ENCODE data around the gene CFAP299. TPM values are rescaled to one million over a fixed set of nuclear protein-coding genes. Genes with fewer than 3 reads are reported as not detected.
A peak's percentile ranks its signal among the peaks of the same experiment; 100 is the strongest.
"Not testable (repeated sequence)": the region's sequence is repeated elsewhere in the genome, so short reads cannot be mapped to it uniquely, and the experiment has no call there.

Gene CFAP299
- total RNA-seq, 2 experiments from 2014 or later: not detected

DNA sequence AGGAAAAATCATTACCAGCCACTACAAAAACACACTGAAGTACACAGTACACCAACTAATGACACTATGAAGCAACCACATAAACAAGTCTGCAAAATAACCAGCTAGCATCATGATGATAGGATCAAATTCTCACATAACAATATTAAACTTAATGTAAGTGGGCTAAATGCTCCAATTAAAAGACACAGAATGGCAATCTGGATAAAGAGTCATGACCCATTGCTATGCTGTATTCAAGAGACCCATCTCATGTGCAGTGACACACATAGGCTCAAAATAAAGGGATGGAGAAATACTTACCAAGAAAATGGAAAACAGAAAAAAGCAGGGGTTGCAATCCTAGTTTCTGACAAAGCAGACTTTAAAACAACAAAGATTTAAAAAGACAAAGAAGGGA lies 7.2 kb downstream of the CFAP299 start:
- H3K9me3 Mint-ChIP-seq (ENCODE audit: low read depth); CTCF ChIA-PET; H3K36me3 Mint-ChIP-seq; H3K4me1 Mint-ChIP-seq; DNase-seq; ATAC-seq; H3K4me3 Mint-ChIP-seq; H3K27ac Mint-ChIP-seq: not testable (repeated sequence)
- peaks cover 14% of the 10 kb centered on the region for H3K27me3 Mint-ChIP-seq

DNA sequence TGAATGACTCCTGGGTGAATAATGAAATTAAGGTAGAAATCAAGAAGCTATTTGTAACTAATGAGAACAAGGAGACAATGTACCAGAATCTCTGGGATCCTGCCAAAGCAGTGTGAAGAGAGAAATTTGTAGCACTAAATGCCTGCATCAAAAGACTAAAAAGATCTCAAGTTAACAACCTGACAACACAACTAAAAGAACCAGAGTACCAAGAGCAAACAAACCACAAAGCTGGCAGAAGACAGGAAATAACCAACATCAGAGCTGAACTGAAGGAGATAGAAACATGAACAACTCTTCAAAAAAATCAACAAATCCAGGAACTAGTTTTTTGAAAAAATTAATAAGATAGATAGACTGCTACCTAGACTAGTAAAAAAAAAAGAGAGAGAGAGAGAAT lies 8.4 kb downstream of the CFAP299 start:
- H3K9me3 Mint-ChIP-seq (ENCODE audit: low read depth): peaks cover 10% of the 10 kb centered on the region
- H3K4me3 Mint-ChIP-seq: no peak overlapping the region
- H3K36me3 Mint-ChIP-seq: no peaks in the 10 kb centered on the region
- CTCF ChIA-PET: no interaction called here
- no peak overlapping the region for H3K27ac Mint-ChIP-seq
- DNase-seq (no peak), ATAC-seq (no peak)
- H3K4me1 Mint-ChIP-seq: no peaks in the 10 kb centered on the region
- peaks cover 16% of the 10 kb centered on the region for H3K27me3 Mint-ChIP-seq

DNA sequence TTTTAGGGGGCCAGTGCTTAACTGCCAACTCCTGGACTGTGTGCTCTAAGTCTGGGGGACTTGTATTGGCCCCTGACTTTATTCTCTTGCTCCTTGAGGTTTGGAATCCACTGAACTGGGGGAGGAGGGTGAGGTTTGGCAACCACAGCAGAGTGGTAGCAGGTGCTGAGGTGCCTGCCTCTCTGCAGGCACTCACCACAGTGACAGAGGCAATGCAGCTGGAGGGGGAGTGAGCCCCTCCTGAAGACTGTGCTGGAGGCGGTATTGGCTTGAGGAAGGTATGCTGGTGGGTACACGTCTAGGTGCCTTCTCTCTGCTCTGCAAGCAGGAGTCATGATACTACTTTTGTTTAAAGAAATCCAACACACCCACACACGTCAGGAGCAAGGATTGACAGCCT lies 24.6 kb downstream of the CFAP299 start:
- Mint-ChIP-seq H3K9me3 (ENCODE audit: low read depth) (no peaks in the 10 kb centered on the region), H3K4me3 (no peak overlapping the region), H3K27me3 (peaks cover 45% of the 10 kb centered on the region), H3K4me1 (peaks cover 7% of the 10 kb centered on the region), H3K36me3 (no peaks in the 10 kb centered on the region), H3K27ac (no peak overlapping the region)
- ATAC-seq (no peak), DNase-seq (no peak)
- CTCF ChIA-PET: interaction anchor here (1.6 kb wide), 1 partner anchor 630 kb away, joined by 7 read pairs; no protein-coding TSS in a partner anchor

DNA sequence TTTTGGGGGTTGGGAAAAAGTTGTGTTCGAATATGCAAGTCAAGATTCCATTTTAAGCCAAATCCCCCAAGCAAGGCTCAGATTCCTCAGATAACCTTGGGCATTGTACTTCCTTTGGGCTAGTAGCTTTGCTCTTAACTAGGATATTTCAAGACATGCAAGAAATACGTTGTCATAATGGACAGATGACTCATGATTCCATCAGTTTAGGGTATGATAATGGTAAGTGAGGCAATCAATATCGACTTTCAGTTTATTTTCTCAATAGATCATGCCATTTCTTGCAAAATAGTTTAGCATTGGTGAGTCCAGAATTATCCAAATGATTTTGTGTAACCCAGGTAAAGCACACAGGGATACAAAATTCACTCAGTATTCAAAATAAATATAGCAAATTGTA lies 25.4 kb downstream of the CFAP299 start:
- DNase-seq (no peak), ATAC-seq (no peak)
- no peaks in the 10 kb centered on the region for H3K9me3 Mint-ChIP-seq (ENCODE audit: low read depth)
- H3K4me1 Mint-ChIP-seq: peaks cover 7% of the 10 kb centered on the region
- no peak overlapping the region for H3K27ac Mint-ChIP-seq
- no peak overlapping the region for H3K4me3 Mint-ChIP-seq
- peaks cover 43% of the 10 kb centered on the region for H3K27me3 Mint-ChIP-seq
- CTCF ChIA-PET: interaction anchor here (1.0 to 1.9 kb wide), 2 partner anchors 629 to 670 kb away, joined by 3 to 7 read pairs; partner anchors contain the start of gene BMP3
- H3K36me3 Mint-ChIP-seq: no peaks in the 10 kb centered on the region

GRCh38 chr4:80361329-80361900 lies 25.9 kb downstream of the CFAP299 start:
- CTCF ChIA-PET: interaction anchor here (1.0 to 1.9 kb wide), 3 partner anchors 62 to 669 kb away, joined by 3 to 7 read pairs (median 3); partner anchors contain the start of gene BMP3
- ATAC-seq: no peak

DNA sequence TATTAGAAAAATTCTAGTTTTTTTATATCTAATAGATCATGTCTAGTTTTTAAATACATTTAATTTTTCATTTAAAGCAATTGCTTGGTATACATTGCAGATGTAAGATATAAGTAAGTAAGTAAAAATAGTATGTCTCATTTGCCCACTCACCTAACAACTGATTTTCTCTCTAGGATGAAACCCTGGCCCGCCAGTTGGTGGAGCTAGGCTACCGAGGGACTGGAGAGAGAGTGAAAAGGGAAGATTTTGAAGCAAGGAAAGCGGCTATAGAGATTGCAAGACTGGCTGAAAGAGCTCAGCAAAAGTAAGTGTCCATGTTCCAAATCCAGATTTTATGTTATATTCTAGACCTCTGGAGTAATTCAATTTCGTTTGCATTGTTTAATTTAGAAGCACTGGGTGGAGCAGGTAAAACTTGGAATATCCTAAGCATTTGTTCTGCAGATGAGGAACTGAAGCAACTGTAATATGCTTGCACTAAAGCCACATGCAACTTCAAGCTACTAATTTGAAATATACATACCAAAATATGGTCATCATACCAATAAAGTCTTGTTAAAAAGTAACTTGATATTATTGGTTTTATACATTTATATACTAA lies 27.1 kb downstream of the CFAP299 start:
- Mint-ChIP-seq H3K36me3 (no peaks in the 10 kb centered on the region), H3K4me3 (no peak overlapping the region), H3K27me3 (peaks cover 31% of the 10 kb centered on the region), H3K27ac (no peak overlapping the region), H3K9me3 (ENCODE audit: low read depth) (no peaks in the 10 kb centered on the region), H3K4me1 (peaks cover 7% of the 10 kb centered on the region)
- peak; percentile 67 for DNase-seq
- CTCF ChIA-PET: interaction anchor here (1.0 to 1.9 kb wide), 5 partner anchors 10 to 677 kb away, joined by 3 to 7 read pairs (median 4); no protein-coding TSS in a partner anchor
- peak; percentile 63 for ATAC-seq

More at GRCh38 chr4:80361329-80361900, 25.9 kb downstream of the CFAP299 start:
- Mint-ChIP-seq H3K27me3 (peaks cover 42% of the 10 kb centered on the region), H3K4me1 (peaks cover 7% of the 10 kb centered on the region), H3K27ac (no peak overlapping the region), H3K4me3 (no peak overlapping the region), H3K36me3 (no peaks in the 10 kb centered on the region), H3K9me3 (ENCODE audit: low read depth) (no peaks in the 10 kb centered on the region)
- DNase-seq: no peak

DNA sequence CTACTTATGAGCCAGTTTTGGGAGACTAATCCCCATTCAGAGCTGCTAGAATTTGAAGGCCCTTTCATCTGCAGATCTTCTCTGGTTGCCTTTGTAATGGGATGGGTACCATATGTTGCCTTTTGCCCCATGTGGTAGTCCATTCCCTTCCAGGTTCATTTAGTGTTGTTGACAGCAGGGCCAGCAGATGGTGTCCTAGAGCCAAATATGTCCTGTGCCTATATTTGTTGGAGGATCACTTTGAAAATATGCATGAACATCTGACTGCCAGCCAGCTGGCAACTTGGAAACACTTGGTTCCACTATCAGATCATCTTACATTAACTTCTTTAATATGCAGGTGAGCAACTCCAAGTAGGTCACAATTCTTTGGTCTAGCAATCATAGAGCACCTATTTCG lies 30.4 kb downstream of the CFAP299 start:
- Mint-ChIP-seq H3K4me1 (no peaks in the 10 kb centered on the region), H3K9me3 (ENCODE audit: low read depth) (peaks cover 4% of the 10 kb centered on the region), H3K27ac (no peak overlapping the region), H3K36me3 (no peaks in the 10 kb centered on the region), H3K27me3 (peaks cover under 1% of the 10 kb centered on the region), H3K4me3 (no peak overlapping the region)
- CTCF ChIA-PET: interaction anchor here (0.7 to 2.7 kb wide), 9 partner anchors 9 to 1414 kb away, joined by 3 to 15 read pairs (median 3); no protein-coding TSS in a partner anchor
- peak; percentile 76 for ATAC-seq
- DNase-seq: peak; percentile 66

DNA sequence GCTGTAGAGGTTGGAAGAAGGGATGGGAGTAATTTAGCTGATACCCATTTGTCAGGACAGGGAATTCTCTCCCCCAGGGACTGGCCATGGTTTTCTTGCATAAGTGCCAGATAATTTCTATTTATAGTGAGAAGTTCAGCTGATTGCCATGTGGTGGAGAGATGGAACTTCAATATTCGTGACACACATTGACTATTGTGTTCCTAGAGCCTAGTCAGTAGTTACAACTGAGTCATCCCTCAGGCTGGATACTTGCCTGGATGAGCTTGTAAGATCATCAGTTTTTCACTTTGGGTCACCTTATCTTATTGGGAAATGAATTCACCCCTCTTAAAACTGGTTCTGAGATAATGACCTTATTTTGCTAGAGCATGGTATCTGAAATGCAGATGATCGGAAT lies 32.2 kb downstream of the CFAP299 start:
- ATAC-seq (no peak), DNase-seq (no peak)
- no peaks in the 10 kb centered on the region for H3K27me3 Mint-ChIP-seq
- H3K4me1 Mint-ChIP-seq: no peaks in the 10 kb centered on the region
- peaks cover 2% of the 10 kb centered on the region for H3K36me3 Mint-ChIP-seq
- H3K4me3 Mint-ChIP-seq: no peak overlapping the region
- peaks cover 13% of the 10 kb centered on the region for H3K9me3 Mint-ChIP-seq (ENCODE audit: low read depth)
- CTCF ChIA-PET: no interaction called here
- H3K27ac Mint-ChIP-seq: no peak overlapping the region

GRCh38 chr4:80370635-80371034 lies 35.1 kb downstream of the CFAP299 start:
- H3K9me3 Mint-ChIP-seq (ENCODE audit: low read depth): peaks cover 13% of the 10 kb centered on the region
- peaks cover 2% of the 10 kb centered on the region for H3K36me3 Mint-ChIP-seq
- H3K4me1 Mint-ChIP-seq: no peaks in the 10 kb centered on the region
- no peaks in the 10 kb centered on the region for H3K27me3 Mint-ChIP-seq
- ATAC-seq (no peak), DNase-seq (no peak)
- H3K4me3 Mint-ChIP-seq: no peak overlapping the region
- no peak overlapping the region for H3K27ac Mint-ChIP-seq
- CTCF ChIA-PET: no interaction called here

- ATAC-seq (no peak), DNase-seq (no peak)
- Mint-ChIP-seq H3K27me3 (no peaks in the 10 kb centered on the region), H3K27ac (no peak overlapping the region), H3K36me3 (peaks cover 2% of the 10 kb centered on the region), H3K9me3 (ENCODE audit: low read depth) (peaks cover 13% of the 10 kb centered on the region), H3K4me3 (no peak overlapping the region), H3K4me1 (no peaks in the 10 kb centered on the region)
- CTCF ChIA-PET: no interaction called here
These were observed 35.5 kb downstream of the CFAP299 start for GRCh38 chr4:80371046-80371445.

GRCh38 chr4:80374180-80374579 lies 38.6 kb downstream of the CFAP299 start:
- H3K27me3 Mint-ChIP-seq: no peaks in the 10 kb centered on the region
- no peak for DNase-seq
- peaks cover 13% of the 10 kb centered on the region for H3K9me3 Mint-ChIP-seq (ENCODE audit: low read depth)
- H3K36me3 Mint-ChIP-seq: peaks cover 2% of the 10 kb centered on the region
- H3K27ac Mint-ChIP-seq: no peak overlapping the region
- H3K4me3 Mint-ChIP-seq: no peak overlapping the region
- H3K4me1 Mint-ChIP-seq: no peaks in the 10 kb centered on the region
- CTCF ChIA-PET: interaction anchor here (0.7 kb wide), 1 partner anchor 9 kb away, joined by 3 read pairs; no protein-coding TSS in a partner anchor
- ATAC-seq: no peak

- H3K27ac Mint-ChIP-seq: no peak overlapping the region
- CTCF ChIA-PET: interaction anchor here (1.2 kb wide), 1 partner anchor 78 kb away, joined by 3 read pairs; no protein-coding TSS in a partner anchor
- no peak overlapping the region for H3K4me3 Mint-ChIP-seq
- H3K27me3 Mint-ChIP-seq: no peaks in the 10 kb centered on the region
- H3K9me3 Mint-ChIP-seq (ENCODE audit: low read depth): peaks cover 2% of the 10 kb centered on the region
- DNase-seq (no peak), ATAC-seq (no peak)
- no peaks in the 10 kb centered on the region for H3K36me3 Mint-ChIP-seq
- no peaks in the 10 kb centered on the region for H3K4me1 Mint-ChIP-seq
These were observed 46.7 kb downstream of the CFAP299 start for GRCh38 chr4:80382090-80382832.

- Mint-ChIP-seq H3K4me3 (no peak overlapping the region), H3K4me1 (no peaks in the 10 kb centered on the region), H3K9me3 (ENCODE audit: low read depth) (peaks cover 2% of the 10 kb centered on the region), H3K27me3 (no peaks in the 10 kb centered on the region), H3K36me3 (no peaks in the 10 kb centered on the region), H3K27ac (no peak overlapping the region)
- CTCF ChIA-PET: interaction anchor here (0.8 kb wide), 1 partner anchor 9 kb away, joined by 3 read pairs; no protein-coding TSS in a partner anchor
- no peak for ATAC-seq
- no peak for DNase-seq
These were observed 50.1 kb downstream of the CFAP299 start for GRCh38 chr4:80385397-80386280.
